GM12872 (cell line): ENCODE results near the gene NTF4.

ENCODE experiments used
- CTCF ChIP-seq: IDR thresholded peaks from 3 replicates; pipeline ENCODE4 v1.5.1; 2011; ENCODE audit warnings: low read depth, mild to moderate bottlenecking, low read length, moderate library complexity; ENCODE audit not compliant: insufficient read depth

Gene NTF4

GRCh38 chr19:49064768-49065611 lies at the start of gene NTF4:
Gene NTF4, minus strand, starts transcription at chr19:49064818. Its CDS starts 2,821 bp downstream, at chr19:49061997.
- no peak for TF ChIP-seq CTCF

- TF ChIP-seq CTCF = peak; percentile 63
Measured at GRCh38 chr19:49113762-49114629, 49.4 kb upstream of the NTF4 start, which contains the start of gene LIN7B. Gene LIN7B, plus strand, starts transcription at chr19:49114370. Its CDS starts 35 bp downstream, at chr19:49114405.

GRCh38 chr19:49111218-49111998 lies 46.8 kb upstream of the NTF4 start:
- TF ChIP-seq CTCF = no peak

GRCh38 chr19:49110567-49110966 lies 45.9 kb upstream of the NTF4 start:
- TF ChIP-seq CTCF = no peak

- no peak for TF ChIP-seq CTCF
Measured at GRCh38 chr19:49109569-49110233, 45.1 kb upstream of the NTF4 start.

GRCh38 chr19:49109051-49109450 lies 44.4 kb upstream of the NTF4 start:
- no peak for TF ChIP-seq CTCF
